OCI-LY3 (cell line): ENCODE results near the gene SLC35A3.
"Not testable (repeated sequence)": the region's sequence is repeated elsewhere in the genome, so short reads cannot be mapped to it uniquely, and the experiment has no call there.

Source experiments
- H2AFZ ChIP-seq: fragments of 200-600, 300-600 bp; shearing (Covaris generic); 2 replicates; pipeline ENCODE4 v1.6.0; 2014; ENCODE audit warnings: antibody characterized with exemption, low read depth, low read length
- H3K27ac ChIP-seq: fragments of 200-600, 300-600 bp; sonication (generic); 2 replicates; pipeline ENCODE4 v1.5.1; 2014; ENCODE audit warnings: mild to moderate bottlenecking, low read length, moderate library complexity, mixed read lengths
- H3K27me3 ChIP-seq: fragments of 200-600, 300-600 bp; sonication (generic); 2 replicates; pipeline ENCODE4 v1.6.1; 2014; ENCODE audit warnings: low read depth, low read length, mixed read lengths
- H3K36me3 ChIP-seq: fragments of 200-600, 300-600 bp; sonication (generic); replicated peaks from 2 replicates; pipeline ENCODE3; 2014; ENCODE audit warnings: low read depth, low read length, mixed read lengths
- H3K4me1 ChIP-seq: fragments of 300-600, 200-600 bp; sonication (generic); 2 replicates; pipeline ENCODE4 v1.6.1; 2014; ENCODE audit warnings: low read length, mixed read lengths
- H3K4me2 ChIP-seq: fragments of 200-600, 300-600 bp; sonication (generic); 2 replicates; pipeline ENCODE4 v1.6.1; 2014; ENCODE audit warnings: low read length, mixed read lengths
- H3K4me3 ChIP-seq: fragments of 300-600, 200-600 bp; sonication (generic); 2 replicates; pipeline ENCODE4 v1.5.1; 2014; ENCODE audit warnings: antibody characterized with exemption, mild to moderate bottlenecking, low read length, moderate library complexity
- H3K79me2 ChIP-seq: fragments of 300-600, 200-600 bp; shearing (Covaris generic); 2 replicates; pipeline ENCODE4 v1.6.1; 2014; ENCODE audit warnings: mild to moderate bottlenecking, low read length, mixed read lengths
- H3K9ac ChIP-seq: fragments of 300-600, 200-600 bp; shearing (Covaris generic); 2 replicates; pipeline ENCODE4 v1.6.0; 2014; ENCODE audit warnings: mild to moderate bottlenecking, low read length, moderate library complexity
- H3K9me3 ChIP-seq: fragments of 200-600, 300-600 bp; shearing (Covaris generic); 2 replicates; pipeline ENCODE4 v1.6.1; 2014; ENCODE audit warnings: low read length, mixed read lengths; ENCODE audit not compliant: insufficient read depth
- H4K20me1 ChIP-seq: fragments of 200-600, 300-600 bp; sonication (generic); 2 replicates; pipeline ENCODE4 v1.6.1; 2016; ENCODE audit warnings: low read length, mixed read lengths; ENCODE audit not compliant: insufficient read depth
- CTCF ChIP-seq: fragments of 200-600, 300-600 bp; sonication (generic); IDR thresholded peaks from 2 replicates; pipeline ENCODE4 v1.5.1; 2014; ENCODE audit warnings: antibody characterized with exemption, low read length, low read depth
- EZH2phosphoT487 ChIP-seq: fragments of 200-600 bp; shearing (Covaris generic); IDR thresholded peaks from 2 replicates; pipeline ENCODE4 v1.6.1; 2018; ENCODE audit warnings: antibody characterized with exemption, mixed run types, low read depth

SLC35A3 gene

GRCh38 chr1:99957818-99958217 lies 12.0 kb upstream of the SLC35A3 start:
- Histone ChIP-seq H3K4me1 (no peaks in the 10 kb centered on the region), H3K27ac (no peak overlapping the region), H2AFZ (no peak overlapping the region), H3K4me2 (no peak overlapping the region), H4K20me1 (no peaks in the 10 kb centered on the region), H3K9me3 (no peaks in the 10 kb centered on the region), H3K36me3 (no peaks in the 10 kb centered on the region), H3K79me2 (no peaks in the 10 kb centered on the region), H3K9ac (no peak overlapping the region), H3K4me3 (no peak overlapping the region), H3K27me3 (no peaks in the 10 kb centered on the region)
- TF ChIP-seq CTCF (no peak), EZH2phosphoT487 (no peak)

GRCh38 chr1:99959189-99959705 lies 10.5 kb upstream of the SLC35A3 start:
- H3K27ac ChIP-seq, H3K27me3 ChIP-seq, H3K4me3 ChIP-seq, H3K4me1 ChIP-seq, H3K4me2 ChIP-seq, H3K9ac ChIP-seq, H3K79me2 ChIP-seq, H2AFZ ChIP-seq, H4K20me1 ChIP-seq, H3K36me3 ChIP-seq, H3K9me3 ChIP-seq: not testable (repeated sequence)

GRCh38 chr1:99960260-99960659 lies 9.5 kb upstream of the SLC35A3 start:
- not testable (repeated sequence) for H3K4me2 ChIP-seq

GRCh38 chr1:99963041-99963795 lies 6.6 kb upstream of the SLC35A3 start:
- H3K4me1 ChIP-seq = no peaks in the 10 kb centered on the region
- H3K36me3 ChIP-seq = no peaks in the 10 kb centered on the region
- H3K9ac ChIP-seq = no peak overlapping the region
- H3K27me3 ChIP-seq = no peaks in the 10 kb centered on the region
- H3K27ac ChIP-seq = no peak overlapping the region
- no peak overlapping the region for H2AFZ ChIP-seq
- H3K4me2 ChIP-seq = no peak overlapping the region
- no peaks in the 10 kb centered on the region for H3K9me3 ChIP-seq
- H3K79me2 ChIP-seq = no peaks in the 10 kb centered on the region
- TF ChIP-seq CTCF = no peak
- no peak overlapping the region for H3K4me3 ChIP-seq
- H4K20me1 ChIP-seq = no peaks in the 10 kb centered on the region

More at GRCh38 chr1:99960260-99960659, 9.5 kb upstream of the SLC35A3 start:
- not testable (repeated sequence) for H3K27ac ChIP-seq, H3K4me3 ChIP-seq, H3K9me3 ChIP-seq, H3K36me3 ChIP-seq, H4K20me1 ChIP-seq, H3K4me1 ChIP-seq, H3K27me3 ChIP-seq, H3K9ac ChIP-seq, H3K79me2 ChIP-seq, H2AFZ ChIP-seq

- H3K9me3 ChIP-seq = no peaks in the 10 kb centered on the region
- H3K4me2 ChIP-seq = no peak overlapping the region
- TF ChIP-seq EZH2phosphoT487 (no peak), CTCF (no peak)
- no peak overlapping the region for H3K9ac ChIP-seq
- H3K27ac ChIP-seq = no peak overlapping the region
- H2AFZ ChIP-seq = no peak overlapping the region
- no peaks in the 10 kb centered on the region for H4K20me1 ChIP-seq
- no peaks in the 10 kb centered on the region for H3K79me2 ChIP-seq
- H3K4me1 ChIP-seq = peaks cover 5% of the 10 kb centered on the region; the same call in 1 of the 2 replicates
- no peak overlapping the region for H3K4me3 ChIP-seq
- H3K36me3 ChIP-seq = no peaks in the 10 kb centered on the region
- no peaks in the 10 kb centered on the region for H3K27me3 ChIP-seq
Measured at GRCh38 chr1:99964806-99965205, 5.0 kb upstream of the SLC35A3 start.
